ENCODE results near the gene HMCN1.

GRCh38 chr1:185926588-185926987 lies 192.4 kb downstream of the HMCN1 start:
- TF ChIP-seq, protein P1, sequence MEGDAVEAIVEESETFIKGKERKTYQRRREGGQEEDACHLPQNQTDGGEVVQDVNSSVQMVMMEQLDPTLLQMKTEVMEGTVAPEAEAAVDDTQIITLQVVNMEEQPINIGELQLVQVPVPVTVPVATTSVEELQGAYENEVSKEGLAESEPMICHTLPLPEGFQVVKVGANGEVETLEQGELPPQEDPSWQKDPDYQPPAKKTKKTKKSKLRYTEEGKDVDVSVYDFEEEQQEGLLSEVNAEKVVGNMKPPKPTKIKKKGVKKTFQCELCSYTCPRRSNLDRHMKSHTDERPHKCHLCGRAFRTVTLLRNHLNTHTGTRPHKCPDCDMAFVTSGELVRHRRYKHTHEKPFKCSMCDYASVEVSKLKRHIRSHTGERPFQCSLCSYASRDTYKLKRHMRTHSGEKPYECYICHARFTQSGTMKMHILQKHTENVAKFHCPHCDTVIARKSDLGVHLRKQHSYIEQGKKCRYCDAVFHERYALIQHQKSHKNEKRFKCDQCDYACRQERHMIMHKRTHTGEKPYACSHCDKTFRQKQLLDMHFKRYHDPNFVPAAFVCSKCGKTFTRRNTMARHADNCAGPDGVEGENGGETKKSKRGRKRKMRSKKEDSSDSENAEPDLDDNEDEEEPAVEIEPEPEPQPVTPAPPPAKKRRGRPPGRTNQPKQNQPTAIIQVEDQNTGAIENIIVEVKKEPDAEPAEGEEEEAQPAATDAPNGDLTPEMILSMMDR (IDR thresholded peaks at IDR 0.05): no peak
- TF ChIP-seq POLR2A (IDR thresholded peaks at IDR 0.05): no peak

Data from right lobe of liver (tissue), 4 donors.